Chondrocyte (in vitro differentiated cells): ENCODE data around the gene MYO1G. TPM values are rescaled to one million over a fixed set of nuclear protein-coding genes. Genes with fewer than 3 reads are reported as not detected.
A peak's percentile ranks its signal among the peaks of the same experiment; 100 is the strongest.

Experiments used
- DNase-seq: peaks from one replicate; pipeline ENCODE4 v3.0.0; 2021; ENCODE audit warnings: mixed read lengths, low spot score
- H3K27ac Mint-ChIP-seq: one replicate; pipeline ENCODE4 v1.8.0; 2021; ENCODE audit warnings: mild to moderate bottlenecking, moderate library complexity, mixed read lengths; ENCODE audit not compliant: unreplicated experiment
- H3K27me3 Mint-ChIP-seq: 2 replicates; pipeline ENCODE4 v1.8.0; 2021; ENCODE audit warnings: low read depth, mixed read lengths
- H3K36me3 Mint-ChIP-seq: 2 replicates; pipeline ENCODE4 v1.8.0; 2021; ENCODE audit warnings: low read depth, mixed read lengths
- H3K4me1 Mint-ChIP-seq: 2 replicates; pipeline ENCODE4 v1.8.0; 2021; ENCODE audit warnings: low read depth, mild to moderate bottlenecking, mixed read lengths
- H3K4me3 Mint-ChIP-seq: one replicate; pipeline ENCODE4 v1.8.0; 2021; ENCODE audit warnings: mild to moderate bottlenecking, moderate library complexity, mixed read lengths; ENCODE audit not compliant: unreplicated experiment
- H3K9me3 Mint-ChIP-seq: 2 replicates; pipeline ENCODE4 v1.8.0; 2021; ENCODE audit warnings: low read depth, mixed read lengths
- total RNA-seq: library from RNA; stranded (reverse); gene quantifications from 3 replicates; pipeline ENCODE4 v1.2.1, GENCODE V29; 2021
- TF ChIP-seq, protein P1 (sequence below): fragments of 200-600 bp; sonication (generic); IDR thresholded peaks from 2 replicates; pipeline ENCODE4 v1.5.0; 2021; ENCODE audit warnings: antibody characterized with exemption, mild to moderate bottlenecking, moderate library complexity

Gene MYO1G
- total RNA-seq, 1 donor from 2014 or later = 0.05 TPM

- TF ChIP-seq, protein P1, sequence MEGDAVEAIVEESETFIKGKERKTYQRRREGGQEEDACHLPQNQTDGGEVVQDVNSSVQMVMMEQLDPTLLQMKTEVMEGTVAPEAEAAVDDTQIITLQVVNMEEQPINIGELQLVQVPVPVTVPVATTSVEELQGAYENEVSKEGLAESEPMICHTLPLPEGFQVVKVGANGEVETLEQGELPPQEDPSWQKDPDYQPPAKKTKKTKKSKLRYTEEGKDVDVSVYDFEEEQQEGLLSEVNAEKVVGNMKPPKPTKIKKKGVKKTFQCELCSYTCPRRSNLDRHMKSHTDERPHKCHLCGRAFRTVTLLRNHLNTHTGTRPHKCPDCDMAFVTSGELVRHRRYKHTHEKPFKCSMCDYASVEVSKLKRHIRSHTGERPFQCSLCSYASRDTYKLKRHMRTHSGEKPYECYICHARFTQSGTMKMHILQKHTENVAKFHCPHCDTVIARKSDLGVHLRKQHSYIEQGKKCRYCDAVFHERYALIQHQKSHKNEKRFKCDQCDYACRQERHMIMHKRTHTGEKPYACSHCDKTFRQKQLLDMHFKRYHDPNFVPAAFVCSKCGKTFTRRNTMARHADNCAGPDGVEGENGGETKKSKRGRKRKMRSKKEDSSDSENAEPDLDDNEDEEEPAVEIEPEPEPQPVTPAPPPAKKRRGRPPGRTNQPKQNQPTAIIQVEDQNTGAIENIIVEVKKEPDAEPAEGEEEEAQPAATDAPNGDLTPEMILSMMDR = no peak
- Mint-ChIP-seq H3K9me3 (no peaks in the 10 kb centered on the region), H3K27ac (peak overlapping the region; percentile 98), H3K27me3 (no peaks in the 10 kb centered on the region), H3K4me3 (peak overlapping the region; percentile 89), H3K4me1 (peaks cover 46% of the 10 kb centered on the region), H3K36me3 (peaks cover 22% of the 10 kb centered on the region)
- DNase-seq = no peak
These were observed 6.3 kb upstream of the MYO1G start for GRCh38 chr7:44985033-44985695.

GRCh38 chr7:44984478-44984758 lies 5.6 kb upstream of the MYO1G start:
- Mint-ChIP-seq H3K4me3 (no peak overlapping the region), H3K4me1 (peaks cover 53% of the 10 kb centered on the region), H3K27ac (peak overlapping the region; percentile 71), H3K9me3 (no peaks in the 10 kb centered on the region), H3K36me3 (peaks cover 22% of the 10 kb centered on the region), H3K27me3 (no peaks in the 10 kb centered on the region)
- DNase-seq = no peak
- TF ChIP-seq, protein P1 = no peak

DNA sequence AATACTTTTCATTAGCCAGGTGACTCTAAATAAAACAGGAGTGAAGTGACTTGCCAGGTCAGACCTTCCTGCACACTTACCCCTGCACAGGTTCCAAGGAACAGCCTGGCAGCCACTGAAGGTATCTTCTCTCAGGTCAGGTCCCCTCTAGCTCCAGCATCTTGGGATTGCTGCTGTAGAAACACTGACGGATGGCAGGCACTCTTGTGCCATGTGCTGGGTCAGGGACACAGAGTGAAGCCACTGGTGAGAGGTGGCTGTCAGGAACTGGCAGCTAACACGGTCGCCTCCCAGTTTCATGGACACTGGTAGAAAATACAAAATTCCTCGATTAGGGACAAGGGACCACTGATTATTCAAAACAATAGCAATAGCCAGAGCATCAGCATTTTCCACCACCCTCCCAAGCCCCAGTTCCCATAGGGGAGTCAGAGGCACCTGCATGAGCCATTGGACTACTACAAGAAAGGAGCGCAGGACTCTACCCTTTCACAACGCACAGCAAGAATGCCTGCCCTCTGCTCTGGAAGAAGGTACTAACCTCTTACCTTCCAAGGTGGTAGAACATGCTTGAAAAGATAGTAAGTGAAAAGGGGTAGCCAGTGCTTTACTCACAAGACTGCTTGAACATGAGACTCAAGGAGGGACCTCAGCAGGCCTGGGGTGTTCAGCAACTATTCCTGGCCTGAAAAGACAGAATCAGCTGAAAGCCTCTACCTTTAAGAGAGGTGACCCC lies 5.1 kb upstream of the MYO1G start:
- Mint-ChIP-seq H3K4me1 (peaks cover 57% of the 10 kb centered on the region), H3K9me3 (no peaks in the 10 kb centered on the region), H3K4me3 (no peak overlapping the region), H3K27ac (peak overlapping the region; percentile 71), H3K27me3 (no peaks in the 10 kb centered on the region), H3K36me3 (peaks cover 22% of the 10 kb centered on the region)
- TF ChIP-seq, protein P1 = no peak
- DNase-seq = no peak

GRCh38 chr7:44982970-44983369 lies 4.2 kb upstream of the MYO1G start:
- Mint-ChIP-seq H3K27ac (peak overlapping the region; percentile 57), H3K4me1 (peaks cover 60% of the 10 kb centered on the region), H3K36me3 (peaks cover 22% of the 10 kb centered on the region), H3K4me3 (no peak overlapping the region), H3K27me3 (no peaks in the 10 kb centered on the region), H3K9me3 (no peaks in the 10 kb centered on the region)
- TF ChIP-seq, protein P1 = no peak
- no peak for DNase-seq

- Mint-ChIP-seq H3K4me3 (no peak overlapping the region), H3K36me3 (peaks cover 22% of the 10 kb centered on the region), H3K4me1 (peaks cover 61% of the 10 kb centered on the region), H3K27ac (peak overlapping the region; percentile 32), H3K9me3 (no peaks in the 10 kb centered on the region), H3K27me3 (no peaks in the 10 kb centered on the region)
- TF ChIP-seq, protein P1 = no peak
- no peak for DNase-seq
These were observed 3.7 kb upstream of the MYO1G start for GRCh38 chr7:44982535-44982923.
